GM21367 (cell line): ENCODE measurements around the gene TPI1.
"Not testable (repeated sequence)": the region's sequence is repeated elsewhere in the genome, so short reads cannot be mapped to it uniquely, and the experiment has no call there.

Experiments
- ATAC-seq: cut with Tn5 transposase; IDR thresholded peaks from one replicate; pipeline ENCODE4 v1.9.1; 2021; ENCODE audit not compliant: unreplicated experiment

The TPI1 gene

DNA sequence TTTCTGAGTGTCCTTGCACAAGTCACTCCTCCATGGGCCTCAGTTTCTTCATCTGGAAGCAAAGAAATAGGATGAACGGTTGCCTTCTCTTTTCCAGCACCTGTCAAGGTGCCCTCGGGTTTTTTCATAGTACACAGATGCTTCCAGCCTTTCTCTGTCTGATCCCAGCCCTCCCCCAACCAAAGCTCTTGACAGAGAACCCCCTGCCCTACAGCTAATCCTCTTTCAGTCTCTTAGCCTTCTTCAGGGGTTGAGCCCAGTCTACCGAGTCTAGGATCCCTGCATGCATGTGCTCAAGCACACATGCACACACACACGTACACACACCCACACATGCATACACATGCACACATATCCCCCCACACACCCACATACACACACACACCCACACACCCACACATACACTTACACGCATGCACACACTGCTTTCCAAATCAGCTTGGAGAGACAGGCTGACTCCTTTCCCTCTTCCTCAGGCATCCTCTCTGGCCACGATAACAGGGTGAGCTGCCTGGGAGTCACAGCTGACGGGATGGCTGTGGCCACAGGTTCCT lies 20.9 kb upstream of the TPI1 start:
- no peak for ATAC-seq

DNA sequence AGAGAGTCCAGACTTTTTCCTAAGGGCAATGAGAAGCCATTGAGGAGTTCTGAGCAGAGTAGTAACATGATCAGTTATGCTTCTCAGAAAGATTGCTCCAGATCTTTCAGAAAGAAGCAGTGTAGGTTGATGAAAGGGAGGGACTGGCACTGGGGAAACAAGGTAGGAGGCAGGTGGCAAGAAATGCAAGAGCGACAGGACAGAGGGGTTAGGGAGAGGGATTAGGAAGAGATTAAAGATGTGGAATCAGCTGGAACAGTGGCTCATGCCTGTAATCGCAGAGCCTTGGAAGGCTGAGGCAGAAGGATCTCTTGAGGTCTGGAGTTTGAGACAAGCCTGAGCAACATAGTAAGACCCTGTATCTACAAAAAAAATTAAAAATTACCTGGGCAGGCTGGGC lies 19.7 kb upstream of the TPI1 start:
- ATAC-seq: no peak

DNA sequence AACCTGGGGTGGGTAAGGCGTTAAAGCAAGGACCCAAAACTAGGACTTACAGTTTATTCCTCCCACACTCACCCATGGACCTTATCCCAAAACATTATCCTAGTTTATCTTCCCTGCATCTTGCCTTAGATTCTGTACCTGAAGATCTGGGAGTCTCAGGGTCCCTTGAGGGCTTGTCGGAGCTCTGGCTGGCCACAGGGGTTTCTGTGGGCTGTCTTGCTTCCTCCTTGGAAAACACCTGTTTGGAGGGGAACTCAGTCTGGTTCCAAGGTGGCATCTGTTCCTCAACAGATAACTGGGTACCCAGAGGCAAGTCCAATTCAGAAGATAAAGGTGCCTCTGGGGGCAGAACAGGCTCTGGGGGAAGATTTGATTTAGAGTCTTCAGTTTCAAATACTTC lies 17.9 kb upstream of the TPI1 start:
- no peak for ATAC-seq

DNA sequence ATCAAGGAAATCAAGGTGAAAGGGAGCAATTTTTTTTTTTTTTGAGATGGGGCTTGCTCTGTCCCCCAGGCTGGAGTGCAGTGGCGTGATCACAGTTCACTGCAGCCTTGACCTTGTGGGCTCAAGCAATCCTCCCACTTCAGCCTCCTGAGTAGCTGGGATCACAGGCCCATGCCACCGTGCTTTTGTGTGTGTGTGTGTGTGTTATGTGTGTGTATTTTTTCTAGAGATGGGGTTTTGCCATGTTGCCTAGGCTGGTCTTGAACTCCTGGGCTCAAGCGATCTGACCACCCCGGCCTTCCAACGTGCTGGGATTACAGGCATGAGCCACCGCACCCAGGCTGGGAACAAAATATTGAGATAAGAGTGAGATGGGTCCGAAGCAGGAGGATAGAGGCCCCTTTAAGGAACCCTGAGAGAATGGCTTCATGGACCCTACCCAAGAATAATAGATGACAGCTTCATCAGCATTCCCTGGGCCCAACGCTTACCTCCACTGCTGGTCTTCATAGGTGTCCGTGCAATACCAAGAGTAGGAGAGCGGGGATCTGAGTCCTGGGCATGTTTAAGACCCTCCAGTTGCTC lies 17.3 kb upstream of the TPI1 start:
- ATAC-seq: no peak

DNA sequence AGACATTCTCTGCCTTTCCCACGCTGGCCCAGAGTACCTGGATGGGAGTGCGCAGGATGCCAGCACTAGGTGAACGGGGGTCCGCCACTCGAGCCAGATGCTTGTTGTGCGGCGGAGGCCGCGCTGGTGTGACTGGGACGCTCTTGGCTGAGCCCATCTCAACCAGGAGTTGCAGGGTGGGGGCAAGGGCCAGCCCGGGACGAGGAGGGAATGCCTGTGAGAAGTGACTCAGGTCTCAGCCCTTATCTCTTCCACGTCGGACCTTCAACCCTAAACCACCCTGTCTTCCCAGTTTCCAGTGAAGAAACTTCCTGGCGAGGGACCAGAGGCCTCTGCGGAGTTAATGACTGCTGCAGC lies 16.6 kb upstream of the TPI1 start:
- ATAC-seq: no peak

DNA sequence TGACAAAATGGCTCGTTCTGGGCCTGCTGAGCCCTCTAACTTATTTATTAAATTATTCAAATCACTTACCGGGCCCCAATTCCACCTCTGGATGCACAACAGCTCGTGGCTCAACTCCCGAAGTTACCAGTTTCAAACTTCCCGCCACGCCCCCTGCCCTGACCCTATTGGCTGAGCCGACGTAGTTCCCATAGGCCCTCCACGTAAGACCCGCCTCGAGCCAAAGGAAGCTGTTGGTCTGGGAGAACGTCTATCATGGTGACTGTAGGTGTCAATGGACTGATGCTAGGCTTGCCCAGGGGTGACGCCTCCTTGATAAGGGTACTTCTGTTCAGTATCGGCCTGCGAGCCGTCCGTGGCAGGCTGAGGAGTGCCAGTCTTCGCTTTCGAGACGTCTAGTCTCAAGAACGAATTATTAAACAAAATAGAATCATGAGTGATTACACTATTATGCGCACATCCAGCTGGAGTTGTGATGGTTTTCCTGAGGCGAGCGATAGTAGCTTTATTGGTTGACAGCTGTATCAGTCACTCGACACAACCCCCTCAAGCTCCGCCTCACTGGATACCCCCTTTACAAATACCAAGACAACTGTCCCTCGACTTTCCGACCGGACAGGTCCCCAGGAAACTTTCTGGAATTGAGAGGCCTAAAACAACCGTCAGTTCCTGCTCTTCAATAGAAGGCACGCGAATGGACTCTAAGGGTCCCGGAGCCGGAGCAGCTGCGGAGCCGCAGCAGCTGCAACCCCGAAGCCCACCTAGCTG lies 16.0 kb upstream of the TPI1 start, which contains the start of gene CDCA3:
Gene CDCA3, minus strand, starts transcription at position 134 of the 768 bp plus-strand sequence. CDS start 334 bp downstream, outside the sequence.
- ATAC-seq: peak; percentile 48

DNA sequence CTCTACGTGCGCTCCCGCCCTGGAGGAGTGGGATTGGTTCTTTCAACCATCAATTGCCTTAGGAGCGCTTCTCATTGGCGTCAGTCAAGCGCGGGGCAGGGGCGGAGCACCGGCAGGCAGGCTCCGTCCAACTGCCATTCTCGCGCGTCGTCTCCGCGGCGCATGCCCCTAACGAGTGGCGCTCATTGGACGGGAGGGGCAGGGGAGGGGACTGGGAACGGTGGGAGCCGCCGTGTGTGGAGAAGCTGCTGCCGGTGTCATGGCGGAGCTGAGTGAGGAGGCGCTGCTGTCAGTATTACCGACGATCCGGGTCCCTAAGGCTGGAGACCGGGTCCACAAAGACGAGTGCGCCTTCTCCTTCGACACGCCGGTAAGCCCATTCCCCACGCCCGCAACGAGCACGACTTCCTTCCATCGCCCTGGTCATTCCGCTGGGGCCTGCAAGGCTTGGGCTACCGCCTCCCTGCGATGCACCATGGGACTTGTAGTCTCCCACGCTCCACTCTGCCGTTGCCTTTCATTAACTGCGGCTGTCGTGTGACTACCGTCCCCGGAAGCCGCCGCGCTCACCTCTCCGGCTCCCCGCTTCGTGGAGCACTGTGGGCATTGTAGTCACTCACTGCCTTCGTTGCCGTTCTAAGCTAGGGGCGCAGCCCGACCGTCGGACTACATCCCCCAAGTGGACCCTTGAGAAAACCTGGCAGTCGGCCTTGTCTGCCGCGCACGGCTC lies 15.2 kb upstream of the TPI1 start, which contains the start of gene USP5:
Gene USP5, plus strand, starts transcription at position 230 of the 730 bp plus-strand sequence. Its CDS starts 30 bp downstream, at position 260.
- ATAC-seq: peak; percentile 68

DNA sequence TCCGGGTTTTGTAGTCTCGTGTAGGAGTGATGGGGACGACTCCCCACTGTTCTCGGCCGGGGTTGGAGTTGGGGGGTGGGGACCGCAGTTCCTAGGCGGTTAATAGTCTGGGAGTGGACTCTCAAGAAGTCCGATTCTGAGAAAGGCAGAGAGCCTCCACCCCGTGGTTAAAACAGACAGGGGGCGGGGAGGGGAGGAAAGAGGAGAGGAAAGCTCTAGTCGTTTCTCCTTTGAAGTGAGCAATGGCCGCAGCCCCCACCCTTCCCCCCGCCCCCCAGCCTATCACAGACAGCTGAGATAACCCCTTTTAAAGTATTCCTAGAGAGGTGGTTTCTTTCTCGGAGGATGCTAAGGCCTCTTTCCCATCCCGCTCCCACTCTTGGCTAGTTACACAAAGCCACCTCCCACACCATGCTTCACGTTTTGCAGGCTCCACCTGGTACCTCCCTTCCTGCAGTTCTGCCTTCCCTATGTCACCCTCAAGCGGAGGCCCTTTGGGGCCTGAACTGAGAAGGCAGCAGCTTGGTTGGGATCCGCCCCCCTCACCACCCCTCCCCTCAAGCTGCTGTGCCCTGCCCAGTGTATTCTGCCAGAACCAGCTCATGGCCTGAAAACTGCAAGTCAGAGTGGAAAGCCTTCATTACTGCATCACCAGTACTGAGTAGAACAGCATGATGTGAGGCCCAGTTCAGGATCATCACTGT lies 14.5 kb upstream of the TPI1 start:
- ATAC-seq: no peak

DNA sequence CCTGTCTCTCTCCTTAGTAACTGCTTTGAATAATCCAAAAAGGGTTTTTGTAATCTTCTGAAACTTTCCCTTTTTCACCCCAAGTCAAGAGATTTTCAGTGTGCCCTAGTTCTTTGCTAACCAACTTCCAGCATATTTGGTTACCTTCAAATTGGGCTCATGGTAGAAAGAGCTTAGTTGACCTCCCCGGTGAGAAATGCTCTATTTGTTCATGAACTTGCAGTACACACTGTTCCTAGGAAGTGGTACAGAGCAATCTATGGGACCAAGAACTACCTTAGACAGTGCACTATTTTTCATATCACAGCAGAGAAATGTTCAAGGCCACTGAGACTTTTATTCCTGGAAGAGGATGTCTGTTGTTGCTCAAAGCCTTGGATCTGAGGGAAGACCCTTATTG lies 13.7 kb upstream of the TPI1 start:
- ATAC-seq: no peak

DNA sequence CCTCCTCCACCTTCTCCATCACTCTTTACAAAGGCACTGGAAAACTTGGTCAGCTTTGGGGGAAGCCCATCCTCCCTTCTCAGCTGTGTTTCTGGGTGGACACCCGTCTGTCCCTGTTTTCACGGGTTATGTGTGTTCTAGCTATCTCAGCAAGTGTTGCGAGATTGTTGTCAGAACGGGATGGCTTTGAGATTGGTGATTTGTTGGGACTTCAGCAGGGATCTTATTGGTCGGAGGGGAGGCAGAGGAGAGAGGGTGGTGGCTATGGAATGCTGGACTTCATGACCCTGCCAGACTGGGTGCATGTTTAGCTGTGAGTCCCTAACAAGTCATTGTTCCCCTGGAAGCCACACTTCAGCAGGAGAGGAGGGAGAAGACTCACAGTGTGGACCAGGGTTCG lies 13.3 kb upstream of the TPI1 start:
- no peak for ATAC-seq

DNA sequence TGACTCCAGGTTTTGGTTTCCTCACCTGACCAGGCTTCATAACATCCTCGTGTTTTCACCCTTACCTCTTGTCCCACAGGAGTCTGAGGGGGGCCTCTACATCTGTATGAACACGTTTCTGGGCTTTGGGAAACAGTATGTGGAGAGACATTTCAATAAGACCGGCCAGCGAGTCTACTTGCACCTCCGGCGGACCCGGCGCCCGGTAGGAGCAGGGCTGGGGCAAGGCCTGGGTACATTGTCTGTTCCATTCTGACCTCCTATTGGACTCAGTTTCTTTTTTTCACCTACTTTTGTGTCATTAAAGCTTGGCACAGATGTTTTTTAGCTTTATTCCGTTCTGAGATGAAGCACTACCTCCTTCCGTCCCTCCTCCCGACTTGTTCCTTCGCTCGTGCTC lies 12.0 kb upstream of the TPI1 start:
- no peak for ATAC-seq

DNA sequence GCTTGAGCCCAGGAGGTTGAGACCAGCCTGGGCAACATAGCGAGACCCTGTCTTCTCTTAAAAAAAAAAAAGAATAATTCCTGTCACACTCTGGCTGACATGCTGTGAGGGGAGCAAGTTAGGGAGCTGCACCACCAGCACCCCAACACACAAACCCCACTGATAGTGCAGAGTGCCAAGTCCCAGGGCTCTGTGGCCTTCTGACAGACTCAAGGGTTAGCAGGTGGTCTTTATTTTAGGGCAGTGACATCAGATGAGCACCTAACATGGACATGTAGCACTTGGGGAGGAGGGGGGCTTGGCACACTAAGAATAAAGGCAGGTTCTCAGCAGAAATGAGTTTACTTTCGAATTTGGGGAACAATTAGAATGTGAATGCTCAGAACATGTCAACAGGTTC lies 8.5 kb upstream of the TPI1 start:
- ATAC-seq: no peak

DNA sequence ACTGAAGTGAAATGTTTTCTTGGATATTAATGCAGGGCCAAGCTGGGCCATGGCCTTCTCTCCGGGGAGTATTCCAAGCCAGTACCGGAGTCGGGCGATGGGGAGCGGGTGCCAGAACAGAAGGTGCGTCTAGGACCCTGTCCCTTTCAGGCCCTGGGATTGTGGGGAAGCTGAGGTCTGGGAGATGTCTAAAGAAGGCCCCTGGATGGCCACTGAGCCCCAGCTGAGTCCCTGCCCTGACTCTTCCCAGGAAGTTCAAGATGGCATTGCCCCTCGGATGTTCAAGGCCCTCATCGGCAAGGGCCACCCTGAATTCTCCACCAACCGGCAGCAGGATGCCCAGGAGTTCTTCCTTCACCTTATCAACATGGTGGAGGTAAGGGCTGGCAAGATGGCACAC lies 7.2 kb upstream of the TPI1 start:
- ATAC-seq: no peak

DNA sequence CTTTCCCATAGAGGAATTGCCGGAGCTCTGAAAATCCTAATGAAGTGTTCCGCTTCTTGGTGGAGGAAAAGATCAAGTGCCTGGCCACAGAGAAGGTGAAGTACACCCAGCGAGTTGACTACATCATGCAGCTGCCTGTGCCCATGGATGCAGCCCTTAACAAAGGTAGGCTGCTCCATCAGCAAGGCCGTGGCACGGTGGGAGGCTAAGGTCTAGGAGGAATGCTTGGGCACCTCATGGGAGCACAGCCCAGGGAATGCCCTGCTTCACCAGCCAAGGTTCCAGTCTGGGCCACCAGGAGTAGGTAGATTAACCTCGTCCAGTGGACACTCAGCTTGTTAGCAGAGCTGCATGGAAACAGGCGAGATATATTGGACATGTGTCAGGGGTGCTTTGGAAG lies 6.4 kb upstream of the TPI1 start:
- ATAC-seq: no peak

DNA sequence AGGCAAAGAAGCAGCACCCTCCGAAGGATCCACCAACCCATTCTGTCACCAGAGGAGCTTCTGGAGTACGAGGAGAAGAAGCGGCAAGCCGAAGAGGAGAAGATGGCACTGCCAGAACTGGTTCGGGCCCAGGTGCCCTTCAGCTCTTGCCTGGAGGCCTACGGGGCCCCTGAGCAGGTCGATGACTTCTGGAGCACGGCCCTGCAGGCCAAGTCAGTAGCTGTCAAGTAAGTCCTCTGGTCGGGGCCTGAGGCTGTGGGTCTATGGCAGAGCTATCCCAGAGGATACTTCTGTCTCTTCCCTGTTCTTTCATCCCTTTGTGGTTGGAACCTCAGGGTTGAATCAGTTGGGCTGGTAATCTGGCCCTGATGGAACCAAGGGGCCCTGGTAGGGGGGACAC lies 5.9 kb upstream of the TPI1 start:
- no peak for ATAC-seq

DNA sequence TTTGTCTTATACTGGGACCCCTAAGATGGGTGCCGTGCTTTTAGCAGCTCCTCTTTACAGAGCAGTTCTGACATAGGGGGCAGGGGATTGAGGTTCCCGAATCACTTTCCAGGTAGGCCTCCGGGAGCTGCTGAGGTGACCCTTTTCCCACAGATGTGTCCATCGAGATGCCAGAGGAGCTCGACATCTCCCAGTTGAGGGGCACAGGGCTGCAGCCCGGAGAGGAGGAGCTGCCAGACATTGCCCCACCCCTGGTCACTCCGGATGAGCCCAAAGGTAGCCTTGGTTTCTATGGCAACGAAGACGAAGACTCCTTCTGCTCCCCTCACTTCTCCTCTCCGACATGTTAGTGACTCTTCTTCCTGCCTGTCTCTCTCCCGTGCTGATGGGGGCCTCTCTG lies 4.3 kb upstream of the TPI1 start:
- no peak for ATAC-seq

DNA sequence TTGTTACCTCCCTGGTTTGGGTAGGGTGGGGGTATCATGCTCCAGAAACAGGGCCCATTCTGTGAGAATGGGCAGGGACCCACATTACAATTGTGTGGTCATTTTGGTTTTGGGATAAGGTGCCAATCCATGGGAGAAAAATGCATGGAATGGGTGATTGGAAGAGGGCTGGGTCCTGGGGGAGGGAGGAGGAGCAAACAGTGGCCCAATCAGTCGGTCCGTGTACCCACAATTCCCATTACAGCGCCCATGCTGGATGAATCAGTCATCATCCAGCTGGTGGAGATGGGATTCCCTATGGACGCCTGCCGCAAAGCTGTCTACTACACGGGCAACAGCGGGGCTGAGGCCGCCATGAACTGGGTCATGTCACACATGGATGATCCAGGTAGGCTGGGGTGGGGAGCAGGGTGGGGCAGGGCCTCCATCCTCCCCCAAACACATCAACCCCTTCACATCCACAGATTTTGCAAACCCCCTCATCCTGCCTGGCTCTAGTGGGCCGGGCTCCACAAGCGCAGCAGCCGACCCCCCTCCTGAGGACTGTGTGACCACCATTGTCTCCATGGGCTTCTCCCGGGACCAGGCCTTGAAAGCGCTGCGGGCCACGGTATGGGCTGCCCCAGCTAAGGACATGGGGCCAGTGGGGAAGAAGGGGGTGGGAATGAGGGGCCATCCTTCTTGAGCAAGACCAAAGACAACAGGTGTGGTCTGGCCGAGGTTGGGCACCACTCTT lies 3.6 kb upstream of the TPI1 start:
- no peak for ATAC-seq

DNA sequence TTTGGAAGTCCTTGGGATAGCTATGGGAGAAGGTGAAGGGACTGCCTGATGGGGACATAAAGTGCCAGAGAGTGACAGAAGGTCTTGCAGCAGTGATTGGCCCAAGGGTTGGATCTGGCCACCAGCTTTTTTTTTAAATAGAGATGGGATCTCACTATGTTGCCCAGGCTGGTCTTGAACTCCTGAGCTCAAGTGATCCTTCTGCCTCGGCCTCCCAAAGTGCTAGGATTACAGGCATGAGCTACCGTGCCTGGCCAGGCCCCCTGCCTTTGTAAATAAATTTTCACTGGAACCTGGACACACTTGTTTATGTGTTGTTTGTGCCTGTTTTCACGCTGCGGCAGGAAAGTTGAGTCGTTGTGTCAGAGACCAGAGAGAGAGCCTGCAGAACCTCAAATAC lies 2.0 kb upstream of the TPI1 start:
- ATAC-seq: not testable (repeated sequence)

DNA sequence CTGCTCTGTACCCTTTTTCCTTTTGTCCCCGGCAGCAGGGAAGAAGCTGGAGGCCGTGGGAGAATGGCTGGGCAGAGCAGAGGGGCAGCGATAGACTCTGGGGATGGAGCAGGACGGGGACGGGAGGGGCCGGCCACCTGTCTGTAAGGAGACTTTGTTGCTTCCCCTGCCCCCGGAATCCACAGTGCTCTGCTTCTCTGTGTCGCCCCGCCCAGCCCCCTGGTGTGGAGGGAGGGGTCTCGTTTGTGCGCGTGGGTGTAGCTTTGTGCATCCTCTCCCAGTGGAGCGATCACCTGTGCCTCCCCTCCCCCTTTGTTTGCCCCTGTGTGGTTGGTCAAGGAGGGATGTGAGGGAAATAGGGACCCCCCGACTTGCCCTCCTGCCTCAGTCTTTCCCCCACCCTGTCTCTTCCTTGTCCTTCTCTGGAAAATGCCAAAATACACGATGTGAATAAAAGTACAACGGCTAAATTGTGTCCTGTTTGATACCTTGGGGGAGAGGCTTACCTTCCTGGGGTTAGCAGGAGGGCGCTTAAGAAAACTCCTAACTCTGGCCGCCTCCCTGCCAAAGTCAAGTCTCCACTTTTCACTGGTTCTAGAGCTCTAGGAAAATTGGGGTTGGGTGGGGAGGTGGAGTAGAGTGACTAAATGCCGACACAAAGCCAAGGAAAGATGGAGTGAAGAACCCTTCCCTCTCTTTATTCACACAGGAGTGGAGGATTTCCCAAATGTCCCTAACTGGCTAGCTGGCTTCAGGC lies 990 bp upstream of the TPI1 start:
- no peak for ATAC-seq

DNA sequence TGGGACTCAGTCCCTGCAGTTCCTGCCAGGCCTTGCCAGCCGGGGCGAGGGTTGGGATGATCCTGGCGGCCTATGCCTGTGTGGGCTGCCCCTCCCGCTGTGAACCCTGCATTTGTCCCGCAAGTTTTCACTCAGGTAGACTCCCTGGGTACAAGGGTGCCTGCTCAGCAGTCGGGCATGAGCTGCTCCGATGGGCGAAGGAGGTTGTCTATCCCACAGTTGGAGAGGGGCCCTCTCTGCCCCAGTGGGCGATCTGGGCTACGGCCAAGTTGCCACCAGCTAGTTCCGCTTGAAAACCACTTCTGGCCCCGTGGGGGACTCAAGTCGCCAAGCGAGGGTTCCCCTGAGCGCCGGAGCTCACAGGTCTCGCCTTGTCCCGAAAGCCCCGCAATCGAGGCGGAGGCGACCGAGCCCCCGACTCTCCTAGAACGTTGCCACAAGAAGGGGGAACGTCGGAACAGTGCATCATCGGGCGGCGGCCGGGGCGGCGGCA lies 365 bp upstream of the TPI1 start:
- ATAC-seq: peak; percentile 6
